M059J (cell line): ENCODE results near the gene TACC2. TPM values are rescaled to one million over a fixed set of nuclear protein-coding genes. Genes with fewer than 3 reads are reported as not detected.
"Not testable (repeated sequence)": the region's sequence is repeated elsewhere in the genome, so short reads cannot be mapped to it uniquely, and the experiment has no call there.

ENCODE experiments used
- DNase-seq: peaks from one replicate; pipeline ENCODE4 v3.0.0-alpha.2; 2012; ENCODE audit warnings: low read depth
- total RNA-seq: library from RNA; depleted of rRNA; stranded (reverse); fragments of >200 nt; shearing (Covaris generic); gene quantifications from 2 replicates; pipeline ENCODE4 v1.2.3, GENCODE V29; 2014

Gene TACC2
- total RNA-seq, 1 experiment from 2014 or later: 7.8 TPM

- no peak for DNase-seq
Observed at GRCh38 chr10:122190176-122190943, 201.4 kb downstream of the TACC2 start.

DNA sequence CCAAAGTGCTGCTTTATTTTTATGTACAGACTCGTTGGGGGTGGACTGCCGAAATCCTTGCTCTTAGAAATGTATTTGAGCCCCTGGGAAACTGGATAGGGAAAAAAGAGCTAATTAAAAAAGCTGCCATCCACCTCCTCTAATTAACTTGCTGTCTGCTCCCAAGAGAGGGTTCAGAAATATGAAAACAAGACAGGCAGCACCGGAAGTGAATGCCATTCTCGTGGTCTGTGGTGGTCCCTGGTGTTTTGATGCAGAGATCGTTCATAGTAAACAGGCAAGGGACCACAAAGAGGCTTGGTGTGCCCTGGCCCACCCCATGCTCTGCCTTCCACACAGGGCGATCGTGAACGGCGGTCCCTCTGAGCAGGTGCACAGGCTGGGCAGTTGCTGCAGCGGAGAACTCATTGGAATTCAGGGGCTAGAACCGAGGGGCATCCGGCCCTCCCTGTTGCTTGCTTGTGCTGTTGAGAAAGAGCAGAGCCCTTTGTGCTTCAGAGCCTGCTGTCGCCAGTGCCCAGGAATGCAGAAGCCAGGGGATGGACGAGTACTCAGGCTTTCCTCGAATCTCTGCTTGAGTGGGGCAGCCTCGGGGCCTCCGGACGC lies 203.1 kb downstream of the TACC2 start:
- DNase-seq: no peak

DNA sequence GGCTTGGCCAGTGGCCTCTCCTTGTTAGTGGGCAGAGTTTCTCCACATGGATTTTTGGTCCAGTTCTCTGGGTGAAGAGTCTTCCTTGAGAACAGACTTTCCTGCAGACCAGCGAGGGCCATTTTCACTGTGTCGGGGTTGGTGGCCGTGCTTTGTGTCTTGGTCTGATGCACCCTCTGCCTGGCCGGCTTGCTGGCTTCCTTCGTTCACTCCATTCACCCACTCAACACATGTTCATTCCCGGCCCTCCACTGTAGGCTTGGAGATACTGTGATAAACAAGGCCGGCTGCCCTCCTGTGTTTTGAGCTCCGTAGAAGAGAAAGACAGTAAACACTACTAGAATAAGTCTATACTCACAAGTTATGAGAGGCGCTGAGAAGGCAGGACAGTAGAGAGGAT lies 205.3 kb downstream of the TACC2 start:
- DNase-seq: no peak

DNA sequence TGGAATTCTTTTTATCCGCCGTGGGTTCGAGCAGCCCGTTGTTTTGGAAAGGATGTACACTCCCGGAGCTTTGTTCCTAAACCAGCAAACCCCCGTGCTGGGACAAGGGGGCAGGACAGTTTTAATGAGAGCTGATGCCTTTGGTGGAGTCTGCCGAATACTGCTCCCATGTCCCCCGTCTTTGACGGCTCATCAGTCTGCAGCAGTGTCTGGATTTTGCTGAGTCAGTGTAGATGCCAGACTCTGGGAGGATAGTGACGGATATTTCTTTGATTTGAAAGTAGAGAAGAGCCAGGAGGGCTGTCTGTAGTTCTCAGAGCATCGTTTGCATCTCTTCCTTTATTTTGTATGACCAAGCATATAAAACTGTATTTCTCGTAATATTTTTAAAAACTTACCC lies 207.3 kb downstream of the TACC2 start:
- DNase-seq: no peak

- DNase-seq: no peak
Observed at GRCh38 chr10:122197611-122198222, 208.8 kb downstream of the TACC2 start.

GRCh38 chr10:122198631-122199030 lies 209.7 kb downstream of the TACC2 start:
- no peak for DNase-seq

DNA sequence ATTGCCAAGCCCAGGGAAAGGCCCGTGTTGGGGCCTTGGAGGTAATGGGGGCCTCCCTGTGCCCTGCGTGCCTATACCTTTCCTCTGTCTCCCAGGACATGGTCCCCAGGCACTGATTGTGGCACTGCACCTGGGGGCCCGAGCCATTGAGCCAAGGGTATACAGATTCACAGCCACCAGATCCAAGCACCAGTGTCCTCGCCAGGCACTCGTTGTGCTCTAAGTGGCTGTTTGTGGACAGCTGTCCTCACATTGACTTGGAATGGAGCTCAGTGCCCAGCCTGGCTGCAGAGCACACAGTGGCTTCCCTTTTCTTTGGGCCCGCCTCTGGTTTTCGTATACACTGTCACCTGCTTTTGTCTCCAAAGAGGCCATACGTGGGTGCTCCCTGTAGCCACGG lies 210.1 kb downstream of the TACC2 start:
- no peak for DNase-seq

DNA sequence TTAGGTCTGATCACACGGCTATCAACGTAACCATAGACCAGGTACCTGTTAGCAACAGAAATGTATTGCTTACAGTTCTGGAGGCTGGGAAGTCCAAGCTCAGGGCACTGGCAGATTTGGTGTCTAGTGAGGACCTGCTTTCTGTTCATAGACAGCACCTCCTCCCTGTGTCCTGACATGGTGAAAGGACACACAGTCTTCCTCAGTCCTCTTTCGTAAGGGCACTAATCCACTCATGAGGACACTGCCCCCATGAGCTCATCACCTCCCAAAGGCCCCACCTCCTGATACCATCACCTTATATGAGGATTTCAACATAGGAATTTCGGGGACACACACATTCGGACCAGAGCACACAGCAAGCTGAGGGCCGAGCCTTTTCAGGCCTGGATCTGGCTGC lies 210.7 kb downstream of the TACC2 start:
- no peak for DNase-seq

GRCh38 chr10:122201401-122201800 lies 212.4 kb downstream of the TACC2 start:
- no peak for DNase-seq

DNA sequence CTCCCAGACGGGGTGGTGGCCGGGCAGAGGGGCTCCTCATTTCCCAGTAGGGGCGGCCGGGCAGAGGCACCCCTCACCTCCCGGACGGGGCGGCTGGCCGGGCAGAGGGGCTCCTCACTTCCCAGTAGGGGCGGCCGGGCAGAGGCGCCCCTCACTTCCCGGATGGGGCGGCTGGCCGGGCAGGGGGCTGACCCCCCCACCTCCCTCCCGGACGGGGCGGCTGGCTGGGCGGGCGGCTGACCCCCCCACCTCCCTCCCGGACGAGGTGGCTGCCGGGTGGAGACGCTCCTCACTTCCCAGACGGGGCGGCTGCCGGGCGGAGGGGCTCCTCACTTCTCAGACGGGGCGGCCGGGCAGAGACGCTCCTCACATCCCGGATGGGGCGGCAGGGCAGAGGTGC lies 214.2 kb downstream of the TACC2 start:
- DNase-seq: not testable (repeated sequence)

GRCh38 chr10:122204691-122205489 lies 215.9 kb downstream of the TACC2 start:
- DNase-seq: no peak

DNA sequence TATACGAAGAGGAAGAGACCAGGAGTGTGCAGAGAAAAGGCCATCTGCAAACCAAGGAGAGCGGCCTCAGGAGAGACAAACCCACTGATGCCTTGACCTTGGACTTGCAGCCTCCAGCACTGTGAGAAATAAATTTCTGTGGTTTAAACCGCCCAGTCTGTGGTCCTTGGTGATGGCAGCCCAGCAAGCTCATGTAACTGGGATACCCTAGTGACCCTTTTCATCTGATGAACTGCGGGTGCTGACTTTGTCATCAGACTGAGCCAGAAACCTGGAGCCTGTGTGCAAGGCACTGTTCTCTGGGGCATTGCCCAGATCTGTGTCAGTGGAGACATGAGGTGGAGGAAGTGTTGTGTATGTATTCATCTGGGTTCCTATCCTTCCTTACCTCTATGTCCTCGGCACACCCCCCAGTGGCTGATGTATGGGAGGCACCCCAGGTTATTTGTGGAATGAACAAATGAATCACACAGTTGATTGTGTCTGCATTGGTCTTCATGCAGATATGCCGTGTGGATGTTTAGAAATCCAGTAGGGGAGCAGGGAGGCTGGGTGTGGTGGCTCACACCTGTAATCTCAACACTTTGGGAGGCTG lies 217.6 kb downstream of the TACC2 start:
- peak; percentile 77 for DNase-seq

DNA sequence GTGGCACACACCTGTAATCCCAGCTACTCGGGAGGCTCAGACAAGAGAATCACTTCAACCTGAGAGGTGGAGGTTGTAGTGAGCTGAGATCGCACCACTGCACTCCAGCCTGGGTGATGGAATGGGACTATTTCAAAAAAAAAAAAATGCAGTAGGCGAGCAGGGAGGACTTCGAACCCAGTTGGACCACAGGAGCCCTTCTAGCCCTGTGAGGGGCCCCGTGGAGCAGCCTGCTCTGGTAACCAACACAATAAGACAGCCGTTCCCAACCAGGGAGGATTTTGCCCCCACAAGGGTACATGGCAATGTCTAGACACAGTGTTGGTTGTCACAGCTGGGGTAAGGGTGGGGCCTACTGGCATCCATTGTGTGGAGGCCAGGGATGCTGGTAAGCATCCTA lies 218.2 kb downstream of the TACC2 start:
- DNase-seq: no peak

GRCh38 chr10:122207596-122207995 lies 218.6 kb downstream of the TACC2 start:
- DNase-seq: no peak

DNA sequence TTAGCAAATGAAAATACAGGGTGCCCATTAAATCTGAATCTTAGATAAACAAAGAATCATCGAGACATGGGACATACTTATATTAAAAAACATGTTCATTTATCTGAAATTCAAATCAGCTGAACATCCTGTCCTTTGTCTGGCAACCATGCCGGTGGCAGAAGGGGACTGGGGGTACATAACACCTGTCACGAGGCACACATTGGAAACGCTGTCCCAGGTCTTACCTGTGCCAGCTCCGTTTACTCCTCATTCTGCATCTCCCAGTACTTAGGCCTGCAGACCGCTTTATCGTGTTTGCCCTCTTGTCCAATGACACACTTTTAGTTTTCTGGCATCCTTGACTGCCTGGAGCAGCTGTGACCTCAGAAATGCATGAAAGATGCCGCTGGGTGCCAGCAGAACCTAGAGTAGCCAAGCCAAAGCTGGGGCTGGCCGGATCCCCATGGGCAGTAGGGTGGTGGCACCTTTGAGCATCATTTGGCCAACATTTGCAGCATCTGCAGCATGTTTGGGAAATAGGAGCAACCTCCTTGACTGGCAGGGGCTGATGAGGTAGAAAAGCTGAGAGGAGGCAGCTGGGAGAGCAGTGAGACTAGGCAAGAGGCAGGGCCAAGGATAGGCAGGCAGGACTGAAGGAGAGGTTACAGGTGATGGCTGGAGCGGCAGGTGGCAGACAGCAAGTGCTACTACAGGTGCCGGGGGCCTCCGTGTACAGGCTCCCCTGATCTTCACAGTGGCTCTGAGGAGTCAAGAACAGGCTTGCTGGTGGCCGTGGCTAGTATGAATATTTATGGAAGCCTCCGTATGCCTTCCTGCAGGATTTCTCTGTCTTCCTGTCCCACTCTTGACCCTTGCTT lies 219.8 kb downstream of the TACC2 start:
- DNase-seq: no peak

GRCh38 chr10:122210481-122211265 lies 221.7 kb downstream of the TACC2 start:
- DNase-seq: no peak

DNA sequence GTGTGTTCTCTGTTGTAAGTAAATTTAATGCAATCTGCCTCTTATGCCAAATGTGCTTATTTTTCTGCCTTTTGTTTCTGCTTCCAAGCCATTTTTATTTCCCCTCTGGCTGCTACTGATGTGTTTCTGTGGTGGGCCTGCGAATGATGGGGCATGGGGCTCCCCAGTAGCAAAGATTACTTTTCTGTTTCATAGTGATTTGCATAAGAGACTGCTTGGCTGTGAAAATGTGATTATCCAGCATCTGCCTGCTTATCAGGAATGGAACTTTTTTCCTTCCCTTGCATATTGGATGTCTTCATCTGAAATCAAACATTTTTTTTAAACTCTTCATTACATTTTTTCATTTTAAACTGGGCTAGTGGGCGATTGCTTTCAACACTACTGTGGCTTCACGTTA lies 224.4 kb downstream of the TACC2 start:
- no peak for DNase-seq

- peak; percentile 6 for DNase-seq
Observed at GRCh38 chr10:122213766-122214165, 224.8 kb downstream of the TACC2 start.

DNA sequence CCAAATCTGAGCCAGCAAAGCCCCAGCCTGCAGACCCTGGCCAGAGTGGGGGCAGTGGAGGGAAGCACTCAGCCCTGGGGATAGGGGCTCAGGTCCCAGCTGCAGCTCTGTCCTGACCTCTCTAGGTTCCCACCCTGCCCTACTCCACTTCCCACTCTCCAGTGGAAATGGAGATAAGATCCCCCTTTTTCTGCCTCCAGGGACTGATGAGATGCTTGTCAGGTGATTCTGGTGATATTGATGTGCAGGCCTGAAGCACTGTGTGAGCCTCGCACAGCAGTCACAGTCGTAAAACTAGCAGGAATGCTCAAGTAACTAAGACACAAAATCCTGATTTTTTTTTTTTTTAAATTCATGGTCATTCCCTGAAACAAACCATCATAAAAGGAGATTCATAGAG lies 227.1 kb downstream of the TACC2 start:
- DNase-seq: no peak

DNA sequence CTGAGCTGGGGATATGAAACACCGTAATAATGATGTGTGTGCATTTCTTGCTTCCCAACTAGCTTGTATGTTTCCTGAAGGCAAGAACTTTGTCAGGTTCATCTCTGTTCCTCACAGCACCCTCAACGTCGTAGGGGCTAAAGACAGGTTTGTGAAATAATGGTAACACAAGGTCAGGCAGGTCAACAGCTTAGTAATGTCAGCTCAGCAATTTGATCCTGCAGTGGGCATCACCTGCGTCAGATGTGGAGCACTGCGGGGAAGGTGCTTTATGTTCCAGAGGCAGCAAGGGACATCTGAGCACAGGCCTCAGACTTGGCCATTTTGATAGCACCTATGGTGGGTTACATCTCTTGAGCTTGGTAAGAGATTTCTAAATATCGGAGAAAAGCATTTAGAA lies 230.4 kb downstream of the TACC2 start:
- DNase-seq: no peak
